Transverse colon (tissue), 4 donors: ENCODE results near the gene HBS1L. TPM values are rescaled to one million over a fixed set of nuclear protein-coding genes. Genes with fewer than 3 reads are reported as not detected.

Source experiments
- DNase-seq: peaks from one replicate; pipeline ENCODE4 v3.0.0-alpha.2; 2019
- H3K27ac ChIP-seq, 4 donors: fragments of 200-600 bp; sonication (generic); 2 replicates each; pipeline ENCODE4 v1.5.1; 2016 to 2018; ENCODE audit warnings: inconsistent platforms in 4 of 4
- H3K27me3 ChIP-seq: fragments of 200-600 bp; sonication (generic); 2 replicates; pipeline ENCODE4 v1.5.1; 2017; ENCODE audit warnings: inconsistent platforms
- H3K36me3 ChIP-seq, 4 donors: fragments of 200-600 bp; sonication (generic); 2 replicates each; pipeline ENCODE4 v1.5.1; 2017 to 2019; ENCODE audit warnings: inconsistent platforms in 4 of 4
- H3K4me1 ChIP-seq, 4 donors: fragments of 200-600 bp; sonication (generic); 2 replicates each; pipeline ENCODE4 v1.5.1; 2017 to 2020; ENCODE audit warnings: inconsistent platforms in 4 of 4
- H3K4me3 ChIP-seq, 4 donors: fragments of 200-600 bp; sonication (generic); 1 replicate in 1 of 4; 2 replicates in 3 of 4; pipeline versions ENCODE4 v1.5.1 to v1.6.1; 2017 to 2019; ENCODE audit warnings: inconsistent platforms in 4 of 4
- H3K9me3 ChIP-seq, 2 donors: fragments of 200-600 bp; sonication (generic); 2 replicates each; pipeline ENCODE4 v1.5.1; 2017 to 2019; ENCODE audit warnings: inconsistent platforms in 2 of 2
- EP300 ChIP-seq: sonication (generic); formaldehyde crosslinking; IDR thresholded peaks from one replicate; pipeline ENCODE4 v1.6.1; 2017; ENCODE audit warnings: antibody characterized with exemption, low read depth
- POLR2A ChIP-seq: fragments of 450-650 bp; IDR thresholded peaks from one replicate; pipeline ENCODE4 v1.6.1; 2016; ENCODE audit warnings: antibody characterized with exemption, mild to moderate bottlenecking, moderate library complexity
- POLR2AphosphoS5 ChIP-seq, 3 donors: sonication (generic); formaldehyde crosslinking; IDR thresholded peaks; one replicate each; pipeline ENCODE4 v1.6.1; 2016; ENCODE audit warnings: antibody characterized with exemption in 3 of 3
- WGBS, 2 donors: methylation state at CpG; one replicate each; pipeline ENCODE4 v1.1.5; 2018; ENCODE audit warnings: low coverage in 1 of 2; 5-methylcytosine and 5-hydroxymethylcytosine counted together
- in situ Hi-C, 4 donors: fragments of 200-750 bp; cut with MboI; loops; one replicate each; pipeline versions ENCODE4 v1.15.0 to v1.15.1; 2017; ENCODE audit warnings: low sequenced_read_pairs in 3 of 4, low pct_ligation_motif_present in 1 of 4, low pct_unique_long_range_greater_than_20kb in 1 of 4
- intact Hi-C: fragments of 100-400 bp; cut with DNase I; formaldehyde crosslinking; loops from one replicate; pipeline ENCODE4 v1.15.1; 2023; ENCODE audit warnings: low total_unique reads
- total RNA-seq, 4 donors: library from RNA; depleted of rRNA; stranded (reverse); fragments of >200 nt; gene quantifications; one replicate each; pipeline ENCODE4 v1.1.0, GENCODE V29; 2016
- TF ChIP-seq, protein P1 (sequence below), 5 experiments: fragments of 200-600 bp in 3 of 5; fragments of 450-650 bp in 2 of 5; sonication (generic) in 3 of 5; IDR thresholded peaks; 1 replicate in 2 of 5; 2 replicates in 3 of 5; pipeline ENCODE4 v1.5.1; 2016 to 2017; ENCODE audit warnings: antibody characterized with exemption in 5 of 5, inconsistent platforms in 3 of 5, mild to moderate bottlenecking in 2 of 5, moderate library complexity in 1 of 5

The HBS1L gene
- total RNA-seq, 4 donors from 2014 or later = 18.9 to 33.2 (median 27.1) TPM

DNA sequence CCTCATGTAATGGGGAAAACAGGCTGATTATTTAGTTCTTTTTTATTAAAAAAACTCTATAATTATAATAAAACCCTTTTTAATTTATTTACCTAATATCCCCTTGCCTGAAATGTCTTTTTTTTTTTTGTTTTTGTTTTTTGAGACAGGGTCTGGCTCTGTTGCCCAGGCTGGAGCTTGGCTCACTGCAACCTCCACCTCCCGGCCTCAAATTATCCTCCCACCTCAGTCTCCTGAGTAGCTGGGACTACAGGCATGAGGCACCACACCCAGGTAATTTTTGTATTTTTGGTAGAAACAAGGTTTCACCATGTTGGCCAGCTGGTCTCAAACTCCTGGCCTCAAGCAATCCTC, 30.3 kb upstream of the HBS1L start:
- in situ Hi-C loops = no loop called here

DNA sequence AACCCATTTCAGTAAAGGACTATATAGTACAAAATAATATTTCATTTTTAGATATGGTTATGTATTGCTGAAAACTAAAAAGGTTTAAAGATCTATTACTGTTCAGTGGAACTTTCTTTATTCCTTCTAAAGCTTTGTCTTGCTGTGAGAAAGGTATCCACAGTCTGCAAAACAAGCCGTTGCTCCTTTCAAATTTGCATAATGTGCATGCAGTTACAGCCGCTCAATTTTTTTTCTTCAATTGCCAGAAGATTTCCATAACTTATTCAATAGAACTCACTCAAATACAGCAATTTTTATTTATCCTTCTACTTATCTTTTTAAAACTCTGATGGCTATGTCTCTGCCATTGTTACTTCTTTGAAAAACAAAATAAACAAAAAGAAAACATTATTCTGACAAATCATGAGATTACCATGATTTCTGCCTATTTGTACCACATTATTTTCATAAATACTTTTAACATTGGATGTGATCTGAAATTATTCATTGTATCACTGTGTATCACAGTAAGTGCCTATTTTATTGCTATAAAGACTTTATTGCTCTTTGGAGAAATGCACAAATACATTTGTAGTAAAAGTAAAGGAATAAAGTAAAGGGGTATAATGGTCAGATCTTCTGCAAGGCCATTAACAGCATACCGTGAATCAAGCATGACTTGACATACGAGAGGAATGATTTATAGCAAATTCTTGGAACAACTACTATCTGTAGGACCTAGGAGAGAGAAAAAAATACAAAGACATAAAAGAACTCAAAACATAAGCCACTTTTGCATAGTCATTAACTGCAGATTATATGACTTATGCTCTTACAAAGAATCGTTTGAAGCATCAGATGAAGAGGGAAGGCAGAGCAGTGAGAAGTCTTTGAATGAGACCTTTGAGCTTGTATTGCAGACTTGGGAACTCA, 29.6 kb upstream of the HBS1L start:
- Histone ChIP-seq H3K9me3 (peaks cover 3 to 9% of the 10 kb centered on the region in 2 donors), H3K36me3 (no peaks in the 10 kb centered on the region), H3K4me1 (peaks cover 0 to 4% (median 0%) of the 10 kb centered on the region in 4 donors), H3K27ac (no peak overlapping the region), H3K27me3 (no peaks in the 10 kb centered on the region), H3K4me3 (no peak overlapping the region)
- DNase-seq = no peak
- intact Hi-C loops = no loop called here
- in situ Hi-C loops = no loop called here
- TF ChIP-seq, protein P1, sequence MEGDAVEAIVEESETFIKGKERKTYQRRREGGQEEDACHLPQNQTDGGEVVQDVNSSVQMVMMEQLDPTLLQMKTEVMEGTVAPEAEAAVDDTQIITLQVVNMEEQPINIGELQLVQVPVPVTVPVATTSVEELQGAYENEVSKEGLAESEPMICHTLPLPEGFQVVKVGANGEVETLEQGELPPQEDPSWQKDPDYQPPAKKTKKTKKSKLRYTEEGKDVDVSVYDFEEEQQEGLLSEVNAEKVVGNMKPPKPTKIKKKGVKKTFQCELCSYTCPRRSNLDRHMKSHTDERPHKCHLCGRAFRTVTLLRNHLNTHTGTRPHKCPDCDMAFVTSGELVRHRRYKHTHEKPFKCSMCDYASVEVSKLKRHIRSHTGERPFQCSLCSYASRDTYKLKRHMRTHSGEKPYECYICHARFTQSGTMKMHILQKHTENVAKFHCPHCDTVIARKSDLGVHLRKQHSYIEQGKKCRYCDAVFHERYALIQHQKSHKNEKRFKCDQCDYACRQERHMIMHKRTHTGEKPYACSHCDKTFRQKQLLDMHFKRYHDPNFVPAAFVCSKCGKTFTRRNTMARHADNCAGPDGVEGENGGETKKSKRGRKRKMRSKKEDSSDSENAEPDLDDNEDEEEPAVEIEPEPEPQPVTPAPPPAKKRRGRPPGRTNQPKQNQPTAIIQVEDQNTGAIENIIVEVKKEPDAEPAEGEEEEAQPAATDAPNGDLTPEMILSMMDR (IDR thresholded peaks at IDR 0.05) = no peak
- TF ChIP-seq POLR2AphosphoS5 (IDR thresholded peaks at IDR 0.05) (no peak), POLR2A (no peak), EP300 (no peak)
- WGBS, 2 donors = 37 to 56% methylated on average over 5 of the region's 5 CpGs

More for the DNA sequence above, 30.3 kb upstream of the HBS1L start:
- Histone ChIP-seq H3K36me3 (no peaks in the 10 kb centered on the region), H3K27ac (no peak overlapping the region), H3K4me1 (peaks cover 0 to 4% (median 0%) of the 10 kb centered on the region in 4 donors), H3K4me3 (no peak overlapping the region), H3K27me3 (no peaks in the 10 kb centered on the region), H3K9me3 (peaks cover 3 to 9% of the 10 kb centered on the region in 2 donors)
- no peak for DNase-seq
- 86 to 91% methylated on average over 1 of the region's 1 CpG for WGBS, 2 donors
- TF ChIP-seq EP300 = no peak
- intact Hi-C loops = no loop called here

DNA sequence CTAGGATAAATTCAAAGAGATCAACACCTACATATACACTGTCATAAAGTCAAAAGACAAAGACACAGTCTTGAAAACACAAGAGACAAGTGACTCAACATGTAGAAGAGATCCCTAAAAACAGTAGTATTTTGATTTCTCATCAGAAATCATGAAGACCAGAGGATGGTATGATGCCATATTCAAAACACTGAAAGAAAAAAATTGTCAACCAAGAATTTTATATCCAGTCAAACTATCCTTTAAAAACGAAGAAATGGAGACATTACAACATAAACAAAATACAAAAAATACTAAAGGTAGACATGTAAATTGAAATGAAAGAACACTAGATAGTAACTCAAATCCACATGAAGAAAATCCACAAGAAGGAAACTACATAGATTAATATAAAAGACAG, 27.3 kb upstream of the HBS1L start:
- intact Hi-C loops = no loop called here
- peaks cover 3 to 9% of the 10 kb centered on the region in 2 donors for H3K9me3 ChIP-seq
- no peak for DNase-seq
- WGBS, 2 donors = 69 to 78% methylated on average over 1 of the region's 1 CpG
- H3K4me3 ChIP-seq = no peak overlapping the region
- TF ChIP-seq EP300 (no peak), POLR2AphosphoS5 (IDR thresholded peaks at IDR 0.05) (no peak), POLR2A (no peak)
- in situ Hi-C loops = no loop called here
- H3K27ac ChIP-seq = no peak overlapping the region
- no peaks in the 10 kb centered on the region for H3K4me1 ChIP-seq
- H3K27me3 ChIP-seq = no peaks in the 10 kb centered on the region
- H3K36me3 ChIP-seq = no peaks in the 10 kb centered on the region

DNA sequence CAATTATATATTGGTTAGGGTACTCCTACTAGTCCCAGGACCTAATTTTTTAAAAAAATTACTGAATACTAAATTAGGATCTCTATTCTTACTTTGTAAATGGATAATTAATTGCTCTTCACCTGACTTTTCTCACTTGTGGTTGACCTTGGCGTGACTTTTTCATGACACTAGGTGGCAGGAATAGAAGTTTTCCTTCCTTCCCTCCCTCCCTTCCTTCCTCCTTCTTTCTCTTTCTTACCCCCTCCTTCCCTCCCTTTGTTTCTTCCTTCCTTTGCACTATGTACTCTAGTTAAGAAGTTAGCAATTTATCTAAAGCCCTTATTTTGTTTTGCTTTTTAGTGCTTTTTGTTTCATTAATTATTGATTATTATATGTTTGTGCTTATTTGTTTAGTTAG, 20.4 kb upstream of the HBS1L start:
- Histone ChIP-seq H3K36me3 (no peaks in the 10 kb centered on the region), H3K4me1 (no peaks in the 10 kb centered on the region), H3K27ac (no peak overlapping the region), H3K4me3 (no peak overlapping the region), H3K27me3 (no peaks in the 10 kb centered on the region), H3K9me3 (no peaks in the 10 kb centered on the region)
- TF ChIP-seq POLR2A (no peak), POLR2AphosphoS5 (IDR thresholded peaks at IDR 0.05) (no peak), EP300 (no peak)
- TF ChIP-seq, protein P1 (IDR thresholded peaks at IDR 0.05) = no peak
- in situ Hi-C loops (no loop called here), intact Hi-C loops (no loop called here)
- no peak for DNase-seq
- 63 to 67% methylated on average over 1 of the region's 1 CpG for WGBS, 2 donors

DNA sequence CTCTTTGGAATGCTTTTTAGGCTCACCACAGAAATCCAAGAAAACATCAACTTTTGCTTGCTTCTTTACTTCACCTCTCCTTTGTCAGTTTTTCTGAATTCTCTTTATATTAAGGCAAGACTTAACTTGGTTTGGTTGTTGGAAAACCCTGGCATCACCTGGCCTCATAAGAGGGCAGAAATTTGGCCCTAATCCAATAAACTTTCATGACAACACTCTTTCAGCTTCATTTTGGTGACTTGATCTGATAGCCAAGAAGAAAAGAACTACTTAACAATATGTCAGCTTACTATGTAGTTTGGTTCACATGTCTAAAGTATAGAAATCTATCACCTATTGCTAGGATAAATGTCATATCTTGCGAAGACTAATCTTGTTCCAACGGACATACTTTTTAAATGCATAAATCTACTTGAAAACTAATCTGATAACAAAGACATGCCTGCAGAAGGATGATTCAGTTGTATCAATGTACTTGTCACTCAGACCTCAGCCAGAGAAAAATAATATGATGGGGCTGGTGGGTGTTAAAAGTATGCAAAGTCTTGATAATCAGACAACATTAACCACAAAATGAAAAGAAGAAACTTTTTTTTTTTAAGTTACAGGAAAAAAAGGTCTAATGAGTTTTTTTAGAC, 19.3 kb upstream of the HBS1L start:
- Histone ChIP-seq H3K9me3 (no peaks in the 10 kb centered on the region), H3K4me3 (no peak overlapping the region), H3K27ac (no peak overlapping the region), H3K36me3 (no peaks in the 10 kb centered on the region), H3K4me1 (no peaks in the 10 kb centered on the region), H3K27me3 (no peaks in the 10 kb centered on the region)
- intact Hi-C loops = no loop called here
- in situ Hi-C loops = no loop called here
- WGBS, 2 donors = 84 to 96% methylated on average over 2 of the region's 2 CpGs
- DNase-seq = no peak
- no peak for TF ChIP-seq EP300
- TF ChIP-seq, protein P1 (IDR thresholded peaks at IDR 0.05) = no peak
